OCI-LY7 (cell line): Measurements from ENCODE around the gene KL. TPM values are rescaled to one million over a fixed set of nuclear protein-coding genes. Genes with fewer than 3 reads are reported as not detected.

ENCODE experiments used
- BruUV-seq: library from RNA; stranded (reverse); fragments of 400-500 nt; replicated peaks from 2 replicates; lab custom pipeline; 2021; lab: Mats Ljungman, UMichigan
- CTCF ChIA-PET: fragments of 300-600 bp; sonication (Branson Sonifier 250); formaldehyde crosslinking; loops from one replicate; lab custom pipeline; 2022; ENCODE audit warnings: antibody characterized with exemption; ENCODE audit not compliant: unreplicated experiment; lab: Charles Lee
- POLR2A ChIA-PET: fragments of 300-600 bp; sonication (Branson Sonifier 250); formaldehyde crosslinking; loops from one replicate; lab custom pipeline; 2022; ENCODE audit warnings: antibody characterized with exemption; lab: Charles Lee
- DNase-seq: peaks from one replicate; pipeline ENCODE4 v3.0.0-alpha.2; 2015; ENCODE audit warnings: low spot score
- H2AFZ ChIP-seq: fragments of 200-600 bp; sonication (generic), shearing (Covaris generic); 2 replicates; pipeline ENCODE4 v1.6.1; 2014; ENCODE audit warnings: mild to moderate bottlenecking, antibody characterized with exemption, low read length, moderate library complexity
- H3K27ac ChIP-seq: fragments of 200-600 bp; sonication (generic); 2 replicates; pipeline ENCODE4 v1.5.1; 2014; ENCODE audit warnings: mixed run types, low read depth, mild to moderate bottlenecking, moderate library complexity, low read length, inconsistent platforms; ENCODE audit not compliant: poor library complexity, severe bottlenecking
- H3K36me3 ChIP-seq: fragments of 200-600 bp; sonication (generic); 2 replicates; pipeline ENCODE4 v1.6.1; 2014; ENCODE audit warnings: mild to moderate bottlenecking, antibody characterized with exemption, low read length, moderate library complexity, mixed read lengths; ENCODE audit not compliant: insufficient read depth
- H3K4me1 ChIP-seq: fragments of 200-600 bp; sonication (generic); 2 replicates; pipeline ENCODE4 v1.5.1; 2014; ENCODE audit warnings: mild to moderate bottlenecking, low read length; ENCODE audit not compliant: insufficient read depth, poor library complexity, severe bottlenecking
- H3K4me2 ChIP-seq: fragments of 200-600 bp; sonication (generic); 2 replicates; pipeline ENCODE4 v1.6.1; 2014; ENCODE audit warnings: mild to moderate bottlenecking, low read length
- H3K4me3 ChIP-seq: fragments of 200-600 bp; sonication (generic); 2 replicates; pipeline ENCODE4 v1.5.1; 2014; ENCODE audit warnings: mild to moderate bottlenecking, low read depth, low read length; ENCODE audit not compliant: poor library complexity, severe bottlenecking
- H3K79me2 ChIP-seq: fragments of 200-600 bp; sonication (generic); 2 replicates; pipeline ENCODE4 v1.6.1; 2016; ENCODE audit warnings: low read depth, mild to moderate bottlenecking, low read length, moderate library complexity, mixed read lengths; ENCODE audit not compliant: insufficient read depth
- H3K9me2 ChIP-seq: fragments of 200-600 bp; sonication (generic); 2 replicates; pipeline ENCODE4 v1.6.1; 2016; ENCODE audit warnings: mild to moderate bottlenecking, low read length, mixed read lengths; ENCODE audit not compliant: insufficient read depth
- H3K9me3 ChIP-seq: fragments of 200-600 bp; sonication (generic); 2 replicates; pipeline ENCODE4 v1.6.1; 2014; ENCODE audit warnings: mild to moderate bottlenecking, mixed run types, low read length, mixed read lengths
- H4K20me1 ChIP-seq: fragments of 200-600 bp; sonication (generic); 2 replicates; pipeline ENCODE4 v1.6.1; 2014; ENCODE audit warnings: mild to moderate bottlenecking, antibody characterized with exemption, low read length, moderate library complexity, mixed read lengths; ENCODE audit not compliant: insufficient read depth
- EZH2phosphoT487 ChIP-seq: fragments of 200-600 bp; sonication (generic); IDR thresholded peaks from 2 replicates; pipeline ENCODE4 v1.6.1; 2018; ENCODE audit warnings: low read depth, borderline replicate concordance, mild to moderate bottlenecking, mixed run types, antibody characterized with exemption, low read length, moderate library complexity, mixed read lengths
- intact Hi-C: fragments of 100-400 bp; cut with micrococcal nuclease; formaldehyde crosslinking; loops from one replicate; pipeline ENCODE4 v1.10.0; 2022; ENCODE audit not compliant: unreplicated experiment
- total RNA-seq, 2 experiments: library from RNA; depleted of rRNA in 1 of 2; stranded (reverse); fragments of >200 nt in 1 of 2; shearing (Covaris generic) in 1 of 2; gene quantifications; 2 replicates each; pipeline ENCODE4 v1.2.3, GENCODE V29; 2014 to 2022
- TF ChIP-seq, protein P1 (sequence below): fragments of 200-600 bp; sonication (generic); conservative IDR thresholded peaks from 2 replicates; pipeline ENCODE4 v1.5.1; 2014; ENCODE audit warnings: mild to moderate bottlenecking, antibody characterized with exemption, low read length, moderate library complexity, mixed read lengths

KL gene
- total RNA-seq, 2 experiments from 2014 or later = not detected

DNA sequence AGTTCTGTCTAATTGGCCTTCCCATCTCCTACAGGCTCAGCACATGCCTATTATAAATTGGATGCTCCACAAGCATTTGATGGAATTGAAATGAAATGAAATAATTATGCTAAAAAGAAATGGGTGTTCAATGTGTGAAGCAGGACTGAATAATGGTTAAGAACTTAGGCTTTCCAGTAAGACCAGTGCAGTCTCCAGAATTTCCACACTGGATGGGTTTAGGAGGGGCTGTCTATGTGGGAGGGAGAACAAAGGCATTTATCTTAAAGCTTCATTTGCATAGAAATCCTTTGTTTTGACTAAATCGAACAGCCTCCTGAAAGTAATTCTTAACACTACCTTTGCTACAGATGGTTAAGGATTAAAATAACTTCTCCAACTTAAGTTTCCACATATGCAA lies 47.9 kb upstream of the KL start:
- no peaks in the 10 kb centered on the region for H3K9me2 ChIP-seq
- no peaks in the 10 kb centered on the region for H3K9me3 ChIP-seq
- H3K79me2 ChIP-seq = no peaks in the 10 kb centered on the region
- H3K36me3 ChIP-seq = no peaks in the 10 kb centered on the region
- no peaks in the 10 kb centered on the region for H4K20me1 ChIP-seq
- H2AFZ ChIP-seq = no peak overlapping the region
- H3K27ac ChIP-seq = no peak overlapping the region
- no peak overlapping the region for H3K4me2 ChIP-seq
- ChIA-PET CTCF (no interaction called here), POLR2A (interaction anchor here (0.5 kb wide), 1 partner anchor 333 kb away, joined by 3 read pairs; no protein-coding TSS in a partner anchor)
- intact Hi-C loops = no loop called here
- DNase-seq = no peak
- no peaks in the 10 kb centered on the region for H3K4me1 ChIP-seq
- no peak for TF ChIP-seq EZH2phosphoT487
- TF ChIP-seq, protein P1, sequence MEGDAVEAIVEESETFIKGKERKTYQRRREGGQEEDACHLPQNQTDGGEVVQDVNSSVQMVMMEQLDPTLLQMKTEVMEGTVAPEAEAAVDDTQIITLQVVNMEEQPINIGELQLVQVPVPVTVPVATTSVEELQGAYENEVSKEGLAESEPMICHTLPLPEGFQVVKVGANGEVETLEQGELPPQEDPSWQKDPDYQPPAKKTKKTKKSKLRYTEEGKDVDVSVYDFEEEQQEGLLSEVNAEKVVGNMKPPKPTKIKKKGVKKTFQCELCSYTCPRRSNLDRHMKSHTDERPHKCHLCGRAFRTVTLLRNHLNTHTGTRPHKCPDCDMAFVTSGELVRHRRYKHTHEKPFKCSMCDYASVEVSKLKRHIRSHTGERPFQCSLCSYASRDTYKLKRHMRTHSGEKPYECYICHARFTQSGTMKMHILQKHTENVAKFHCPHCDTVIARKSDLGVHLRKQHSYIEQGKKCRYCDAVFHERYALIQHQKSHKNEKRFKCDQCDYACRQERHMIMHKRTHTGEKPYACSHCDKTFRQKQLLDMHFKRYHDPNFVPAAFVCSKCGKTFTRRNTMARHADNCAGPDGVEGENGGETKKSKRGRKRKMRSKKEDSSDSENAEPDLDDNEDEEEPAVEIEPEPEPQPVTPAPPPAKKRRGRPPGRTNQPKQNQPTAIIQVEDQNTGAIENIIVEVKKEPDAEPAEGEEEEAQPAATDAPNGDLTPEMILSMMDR = no peak
- H3K4me3 ChIP-seq = no peak overlapping the region
- BruUV-seq = no TSS peak

DNA sequence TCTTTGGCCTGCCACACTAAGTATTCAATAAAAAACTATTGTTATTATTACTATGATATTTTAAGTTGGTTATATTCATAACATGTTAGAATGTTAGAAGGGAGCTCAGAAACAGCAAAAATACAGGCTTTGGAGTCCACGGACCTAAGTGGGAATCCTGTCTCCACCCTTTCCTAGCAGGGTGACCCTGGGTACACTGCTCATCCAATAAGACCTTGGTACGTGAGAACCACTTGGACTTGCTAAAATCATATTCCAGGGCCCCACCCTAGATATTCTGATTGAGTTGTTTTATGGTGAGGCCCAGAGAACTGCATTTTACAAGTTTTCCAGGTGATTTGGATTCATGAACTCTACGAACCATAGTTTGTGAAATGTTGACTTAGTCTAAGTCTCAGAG lies 47.4 kb upstream of the KL start:
- Histone ChIP-seq H2AFZ (no peak overlapping the region), H3K36me3 (no peaks in the 10 kb centered on the region), H3K27ac (no peak overlapping the region), H3K4me2 (no peak overlapping the region), H4K20me1 (no peaks in the 10 kb centered on the region), H3K4me3 (no peak overlapping the region), H3K9me3 (no peaks in the 10 kb centered on the region), H3K4me1 (no peaks in the 10 kb centered on the region), H3K9me2 (no peaks in the 10 kb centered on the region), H3K79me2 (no peaks in the 10 kb centered on the region)
- intact Hi-C loops = no loop called here
- no TSS peak for BruUV-seq
- TF ChIP-seq EZH2phosphoT487 = no peak
- TF ChIP-seq, protein P1 = no peak
- CTCF ChIA-PET = no interaction called here
- POLR2A ChIA-PET = interaction anchor here (0.5 to 0.8 kb wide), 2 partner anchors 255 to 333 kb away, joined by 3 to 4 read pairs; no protein-coding TSS in a partner anchor
- no peak for DNase-seq

DNA sequence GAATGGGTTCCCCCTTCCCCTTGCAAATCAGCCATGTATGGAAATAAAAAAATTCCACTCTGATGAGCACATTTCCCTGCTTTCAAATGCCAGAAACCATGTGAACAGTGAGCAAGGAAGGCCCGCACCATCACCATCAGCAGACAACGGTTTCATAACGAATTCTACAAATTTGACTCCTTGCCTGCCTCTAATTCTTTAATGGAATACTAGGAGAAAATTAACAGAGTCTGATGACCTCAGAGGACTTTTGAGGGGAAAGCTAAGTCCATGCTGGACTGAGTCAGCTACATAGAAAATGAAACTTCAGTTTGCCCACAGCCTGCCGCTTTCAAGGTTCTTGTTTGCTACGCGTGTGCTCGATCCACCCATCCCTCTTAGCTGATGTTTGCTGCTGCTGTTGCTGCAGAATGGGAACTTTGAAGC lies 46.7 kb upstream of the KL start:
- no TSS peak for BruUV-seq
- TF ChIP-seq EZH2phosphoT487 = no peak
- TF ChIP-seq, protein P1 = no peak
- Histone ChIP-seq H3K9me3 (no peaks in the 10 kb centered on the region), H3K9me2 (no peaks in the 10 kb centered on the region), H3K4me2 (no peak overlapping the region), H3K36me3 (no peaks in the 10 kb centered on the region), H3K27ac (no peak overlapping the region), H3K4me1 (no peaks in the 10 kb centered on the region), H3K4me3 (no peak overlapping the region), H3K79me2 (no peaks in the 10 kb centered on the region), H4K20me1 (no peaks in the 10 kb centered on the region), H2AFZ (no peak overlapping the region)
- no peak for DNase-seq
- ChIA-PET POLR2A (interaction anchor here (0.8 kb wide), 1 partner anchor 254 kb away, joined by 4 read pairs; no protein-coding TSS in a partner anchor), CTCF (no interaction called here)
- intact Hi-C loops = no loop called here
